ENCODE measurements around the gene KAT7.
"Not testable (repeated sequence)": the region's sequence is repeated elsewhere in the genome, so short reads cannot be mapped to it uniquely, and the experiment has no call there.

KAT7 gene

GRCh38 chr17:49788478-49789242 is at the start of gene KAT7:
Gene KAT7, plus strand, starts transcription at chr17:49788681. Its CDS starts 154 bp downstream, at chr17:49788835.
- DNase-seq (ENCODE audit: extremely low spot score, insufficient read length, low read depth) (peak; percentile 91), FAIRE-seq (peak; percentile 97)

GRCh38 chr17:49739641-49740271 is 48.7 kb upstream of the KAT7 start:
- FAIRE-seq (peak; percentile 89), DNase-seq (ENCODE audit: extremely low spot score, insufficient read length, low read depth) (no peak)

- FAIRE-seq (peak; percentile 87), DNase-seq (ENCODE audit: extremely low spot score, insufficient read length, low read depth) (no peak)
These were observed 47.3 kb upstream of the KAT7 start for GRCh38 chr17:49741009-49741691.

DNA sequence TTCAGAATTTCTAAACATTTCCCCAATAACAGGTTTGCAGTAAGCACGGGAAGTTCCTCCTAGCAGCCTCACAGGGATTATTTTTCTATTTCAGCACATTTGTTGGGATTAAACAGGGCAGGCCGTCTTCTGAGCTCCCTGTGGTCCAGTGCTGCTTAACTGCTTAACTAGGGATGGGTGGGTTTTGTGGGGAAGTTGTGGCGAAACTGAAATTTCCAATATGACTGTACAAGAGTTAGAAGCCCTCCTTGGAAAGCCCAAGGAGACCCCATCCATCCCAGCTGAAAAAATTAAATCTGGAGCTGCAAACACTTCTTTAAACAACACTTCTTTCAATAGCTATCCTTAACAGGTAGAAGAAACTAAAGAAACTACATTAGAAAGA is 46.8 kb upstream of the KAT7 start:
- FAIRE-seq, result no peak
- DNase-seq (ENCODE audit: extremely low spot score, insufficient read length, low read depth), result no peak

- FAIRE-seq (peak; percentile 64), DNase-seq (ENCODE audit: extremely low spot score, insufficient read length, low read depth) (no peak)
These were observed 46.3 kb upstream of the KAT7 start for GRCh38 chr17:49742166-49742638.

- peak; percentile 69 for FAIRE-seq
- DNase-seq (ENCODE audit: extremely low spot score, insufficient read length, low read depth), result no peak
These were observed 43.0 kb upstream of the KAT7 start for GRCh38 chr17:49745175-49746139.

DNA sequence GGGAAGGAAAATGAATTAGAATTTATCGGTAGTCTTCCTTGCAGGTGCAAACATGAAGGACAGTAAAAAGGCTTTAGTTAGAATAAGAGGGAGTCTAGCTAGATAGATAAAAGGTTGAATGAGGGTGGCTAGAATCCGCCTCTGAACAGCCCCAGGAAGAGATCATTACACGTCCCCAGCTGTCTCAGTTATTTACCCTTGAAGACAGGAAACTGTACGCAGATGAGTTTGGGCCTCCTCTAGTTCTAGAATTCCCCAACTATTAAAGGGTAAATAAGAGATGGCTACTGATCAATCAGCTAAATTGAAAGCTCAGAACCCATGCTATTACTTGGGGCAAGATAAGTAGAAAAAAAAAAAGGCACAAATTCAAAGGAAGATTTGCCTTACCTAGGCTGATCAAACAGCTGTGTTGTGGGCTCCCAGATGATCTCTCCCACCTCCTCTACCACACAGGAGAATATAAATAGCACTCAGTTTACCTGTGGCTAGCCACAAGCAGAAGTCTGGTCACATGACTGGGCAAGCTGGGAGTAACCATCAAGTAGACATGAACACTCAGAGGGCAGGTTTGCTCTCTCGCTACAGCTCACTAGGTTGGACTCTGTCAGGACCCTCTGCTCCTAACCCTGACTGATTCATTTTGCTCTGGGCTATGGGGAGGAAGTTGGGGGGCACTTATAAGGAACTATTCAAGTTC is 41.5 kb upstream of the KAT7 start:
- FAIRE-seq (peak; percentile 93), DNase-seq (ENCODE audit: extremely low spot score, insufficient read length, low read depth) (no peak)

DNA sequence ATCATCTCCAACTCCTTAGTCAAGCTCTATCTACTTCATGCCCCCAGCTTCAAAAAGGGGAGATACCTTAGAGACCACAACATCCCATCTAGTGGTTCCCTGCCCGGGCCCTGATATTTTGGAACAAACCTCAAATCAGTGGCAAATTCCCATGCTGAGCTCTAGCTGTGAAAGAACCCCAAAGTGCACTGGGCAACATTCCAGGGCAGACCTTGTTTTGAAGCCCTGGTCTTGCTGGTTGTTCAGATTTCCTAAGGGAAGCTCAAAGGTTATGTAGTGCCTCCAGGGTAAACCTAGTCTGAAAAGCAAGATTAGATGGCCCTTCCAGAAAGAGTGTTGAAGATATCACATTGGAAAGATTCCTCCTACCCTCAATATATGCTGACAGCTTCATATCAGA is 40.8 kb upstream of the KAT7 start:
- FAIRE-seq, result no peak
- no peak for DNase-seq (ENCODE audit: extremely low spot score, insufficient read length, low read depth)

GRCh38 chr17:49748223-49748622 is 40.3 kb upstream of the KAT7 start:
- no peak for DNase-seq (ENCODE audit: extremely low spot score, insufficient read length, low read depth)
- FAIRE-seq, result no peak

- FAIRE-seq (peak; percentile 98), DNase-seq (ENCODE audit: extremely low spot score, insufficient read length, low read depth) (peak; percentile 54)
These were observed 39.7 kb upstream of the KAT7 start for GRCh38 chr17:49748791-49749190.

- FAIRE-seq, result no peak
These were observed 38.8 kb upstream of the KAT7 start for GRCh38 chr17:49749730-49750129.

DNA sequence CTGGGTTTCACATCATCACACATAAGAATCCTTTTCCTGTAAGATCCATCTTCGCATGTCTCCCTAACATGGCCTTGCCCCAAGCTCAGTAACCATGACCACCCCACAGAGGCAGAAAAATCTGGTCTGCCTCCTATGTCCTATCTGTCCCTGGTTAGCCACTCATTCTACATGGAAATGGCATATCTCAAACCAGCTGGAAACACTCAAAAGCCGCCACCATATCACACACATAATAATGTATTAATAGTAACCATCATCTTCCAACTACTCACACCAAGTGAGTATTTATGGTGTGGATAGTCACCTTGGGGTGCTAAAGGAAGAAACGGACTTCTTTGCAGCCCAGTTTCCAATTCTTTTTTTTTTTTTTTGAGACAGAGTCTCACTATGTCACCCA is 36.0 kb upstream of the KAT7 start:
- FAIRE-seq (no peak), DNase-seq (ENCODE audit: extremely low spot score, insufficient read length, low read depth) (no peak)

More at GRCh38 chr17:49749730-49750129, 38.8 kb upstream of the KAT7 start:
- no peak for DNase-seq (ENCODE audit: extremely low spot score, insufficient read length, low read depth)

DNA sequence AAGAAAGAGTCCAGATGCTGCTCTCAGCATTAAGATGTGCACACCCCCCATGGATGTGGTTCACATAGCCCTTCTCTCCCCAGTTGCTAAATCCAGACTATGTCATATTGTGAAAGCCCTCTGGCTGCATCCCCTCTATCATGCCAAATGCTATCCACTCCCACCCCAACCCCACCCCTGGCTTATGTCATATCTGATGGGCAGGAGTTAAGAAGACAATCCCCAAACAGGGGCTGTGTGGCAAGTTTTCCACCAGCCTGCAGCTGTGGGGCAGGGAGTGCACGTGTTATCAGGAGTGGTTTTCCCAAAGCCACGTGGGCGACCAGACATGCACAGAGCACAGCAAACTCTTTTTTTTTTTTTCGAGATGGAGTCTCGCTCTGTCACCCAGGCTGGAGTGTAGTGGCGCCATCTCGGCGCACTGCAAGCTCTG is 34.5 kb upstream of the KAT7 start:
- no peak for FAIRE-seq
- DNase-seq (ENCODE audit: extremely low spot score, insufficient read length, low read depth), result no peak

DNA sequence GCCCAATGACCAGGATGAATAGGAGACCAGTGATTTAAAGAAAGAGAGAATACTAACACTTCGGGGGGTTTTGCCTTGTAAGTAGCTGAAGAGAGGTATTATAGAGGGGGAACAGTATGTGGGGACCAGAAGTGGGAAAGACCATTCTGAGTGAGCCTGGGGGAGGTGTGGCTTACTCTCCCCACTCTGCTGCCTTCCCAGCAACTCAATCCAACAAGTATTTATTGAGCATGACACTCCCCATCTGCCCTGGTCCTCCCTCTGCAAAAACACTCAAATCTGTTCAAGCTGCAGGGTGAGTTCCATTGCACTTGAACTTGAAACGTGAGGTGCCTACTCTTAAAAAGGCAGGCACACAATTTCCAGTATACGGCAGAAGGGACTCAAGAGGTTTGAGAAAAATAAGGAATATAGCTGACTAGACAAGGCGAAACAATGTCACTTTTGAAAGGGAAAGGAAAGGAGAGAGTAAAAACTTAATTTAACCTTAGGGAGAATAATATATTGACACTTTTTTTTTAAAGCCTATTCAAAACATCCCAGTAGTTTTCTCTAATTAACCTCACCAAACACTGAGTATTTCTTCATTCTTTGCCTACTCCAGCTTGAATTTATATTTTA is 32.7 kb upstream of the KAT7 start:
- FAIRE-seq, result no peak

GRCh38 chr17:49756323-49757150 is 31.9 kb upstream of the KAT7 start:
- FAIRE-seq, result no peak
- no peak for DNase-seq (ENCODE audit: extremely low spot score, insufficient read length, low read depth)

More for the DNA sequence above, 32.7 kb upstream of the KAT7 start:
- no peak for DNase-seq (ENCODE audit: extremely low spot score, insufficient read length, low read depth)

- DNase-seq (ENCODE audit: extremely low spot score, insufficient read length, low read depth) (no peak), FAIRE-seq (no peak)
These were observed 31.2 kb upstream of the KAT7 start for GRCh38 chr17:49757151-49757777.

DNA sequence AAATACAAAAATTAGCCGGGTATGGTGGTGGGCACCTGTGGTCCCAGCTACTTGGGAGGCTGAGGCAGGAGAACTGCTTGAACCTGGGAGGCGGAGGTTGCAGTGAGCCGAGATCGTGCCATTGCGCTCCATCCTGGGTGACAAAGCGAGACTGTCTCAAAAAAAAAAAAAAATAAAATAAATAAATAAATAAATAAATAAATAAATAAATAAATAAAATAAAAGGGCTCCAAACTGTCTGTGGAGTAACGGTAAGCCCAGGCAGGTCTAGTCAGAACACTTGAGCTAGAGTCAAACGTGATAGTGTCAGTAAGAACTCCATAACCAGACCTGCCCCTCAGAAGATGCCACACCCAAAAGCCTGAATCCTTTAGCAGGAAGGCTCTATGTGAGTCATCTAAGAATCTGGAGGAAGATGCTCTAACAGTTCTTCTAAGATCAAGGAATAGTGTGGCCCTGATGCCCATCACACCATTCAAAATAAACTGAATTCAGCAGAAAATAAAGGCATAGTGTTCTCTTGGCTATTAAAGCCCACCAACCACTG is 29.9 kb upstream of the KAT7 start:
- not testable (repeated sequence) for FAIRE-seq

More for the DNA sequence above, 29.9 kb upstream of the KAT7 start:
- DNase-seq (ENCODE audit: extremely low spot score, insufficient read length, low read depth), result not testable (repeated sequence)
